ENCODE measurements around the gene SLC15A4. TPM values are rescaled to one million over a fixed set of nuclear protein-coding genes. Genes with fewer than 3 reads are reported as not detected.
"Not testable (repeated sequence)": the region's sequence is repeated elsewhere in the genome, so short reads cannot be mapped to it uniquely, and the experiment has no call there.

Gene SLC15A4
- total RNA-seq, 1 donor from 2014 or later: 34.0 TPM

DNA sequence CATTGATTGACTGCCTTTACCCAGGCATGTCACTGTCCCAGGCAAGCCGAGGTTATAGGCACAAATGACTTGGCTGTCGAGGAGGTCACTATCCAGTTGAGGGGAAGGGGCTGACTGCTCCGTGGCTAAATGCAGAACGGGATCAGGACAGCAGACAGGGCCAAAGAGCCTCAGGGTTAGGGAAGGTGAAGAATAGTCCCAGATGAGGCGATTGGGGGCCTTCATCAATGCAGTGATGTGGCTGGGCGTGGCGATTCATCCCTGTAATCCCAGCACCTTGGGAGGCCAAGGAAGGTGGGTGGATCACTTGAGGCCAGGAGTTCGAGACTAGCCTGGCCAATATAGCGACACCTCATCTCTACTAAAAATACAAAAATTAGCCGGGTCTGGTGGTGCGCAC is 18.8 kb upstream of the SLC15A4 start:
- Mint-ChIP-seq H3K27ac (ENCODE audit: unreplicated experiment) (no peak overlapping the region), H3K9me3 (ENCODE audit: low read depth) (no peaks in the 10 kb centered on the region), H3K4me1 (ENCODE audit: low read depth) (no peaks in the 10 kb centered on the region), H3K36me3 (ENCODE audit: low read depth) (no peaks in the 10 kb centered on the region), H3K4me3 (ENCODE audit: unreplicated experiment) (no peak overlapping the region), H3K27me3 (ENCODE audit: low read depth) (peaks cover 4% of the 10 kb centered on the region)
- TF ChIP-seq, protein P1, sequence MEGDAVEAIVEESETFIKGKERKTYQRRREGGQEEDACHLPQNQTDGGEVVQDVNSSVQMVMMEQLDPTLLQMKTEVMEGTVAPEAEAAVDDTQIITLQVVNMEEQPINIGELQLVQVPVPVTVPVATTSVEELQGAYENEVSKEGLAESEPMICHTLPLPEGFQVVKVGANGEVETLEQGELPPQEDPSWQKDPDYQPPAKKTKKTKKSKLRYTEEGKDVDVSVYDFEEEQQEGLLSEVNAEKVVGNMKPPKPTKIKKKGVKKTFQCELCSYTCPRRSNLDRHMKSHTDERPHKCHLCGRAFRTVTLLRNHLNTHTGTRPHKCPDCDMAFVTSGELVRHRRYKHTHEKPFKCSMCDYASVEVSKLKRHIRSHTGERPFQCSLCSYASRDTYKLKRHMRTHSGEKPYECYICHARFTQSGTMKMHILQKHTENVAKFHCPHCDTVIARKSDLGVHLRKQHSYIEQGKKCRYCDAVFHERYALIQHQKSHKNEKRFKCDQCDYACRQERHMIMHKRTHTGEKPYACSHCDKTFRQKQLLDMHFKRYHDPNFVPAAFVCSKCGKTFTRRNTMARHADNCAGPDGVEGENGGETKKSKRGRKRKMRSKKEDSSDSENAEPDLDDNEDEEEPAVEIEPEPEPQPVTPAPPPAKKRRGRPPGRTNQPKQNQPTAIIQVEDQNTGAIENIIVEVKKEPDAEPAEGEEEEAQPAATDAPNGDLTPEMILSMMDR (IDR thresholded peaks at IDR 0.05): no peak
- peak; percentile 38 for DNase-seq (ENCODE audit: low spot score)

DNA sequence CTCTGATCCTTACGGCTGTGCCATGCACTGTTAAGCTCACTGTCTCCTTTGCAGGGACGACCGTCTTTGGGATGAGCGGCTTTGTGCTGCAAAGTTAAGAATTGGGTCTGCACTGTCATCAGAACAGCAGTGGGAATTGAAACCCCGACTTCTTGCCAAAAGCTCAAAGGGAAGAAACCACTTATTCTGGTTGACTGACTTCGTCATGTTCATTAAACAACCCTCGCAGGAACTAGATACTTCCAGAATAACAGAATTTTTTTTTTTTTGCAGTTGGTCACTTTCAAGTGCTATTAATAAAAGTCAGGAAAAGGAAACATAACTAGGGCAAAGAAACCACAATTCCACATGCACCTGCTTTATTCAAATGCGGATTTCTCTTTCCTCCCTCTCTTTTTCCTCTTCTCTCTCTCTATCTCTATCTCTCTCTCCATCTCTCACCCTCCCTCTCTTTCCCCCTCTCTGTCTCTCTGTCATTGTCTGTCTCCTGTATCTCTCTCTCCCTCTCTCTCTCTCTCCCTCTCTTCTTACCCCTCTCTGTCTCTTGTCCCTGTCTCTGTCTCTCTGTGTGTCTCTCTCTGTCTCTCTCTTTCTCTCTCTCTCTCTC is 17.2 kb upstream of the SLC15A4 start:
- TF ChIP-seq, protein P1 (IDR thresholded peaks at IDR 0.05): no peak
- Mint-ChIP-seq H3K9me3 (ENCODE audit: low read depth) (no peaks in the 10 kb centered on the region), H3K36me3 (ENCODE audit: low read depth) (no peaks in the 10 kb centered on the region), H3K4me3 (ENCODE audit: unreplicated experiment) (no peak overlapping the region), H3K27ac (ENCODE audit: unreplicated experiment) (no peak overlapping the region), H3K4me1 (ENCODE audit: low read depth) (no peaks in the 10 kb centered on the region), H3K27me3 (ENCODE audit: low read depth) (peaks cover 4% of the 10 kb centered on the region)
- peak; percentile 8 for DNase-seq (ENCODE audit: low spot score)

DNA sequence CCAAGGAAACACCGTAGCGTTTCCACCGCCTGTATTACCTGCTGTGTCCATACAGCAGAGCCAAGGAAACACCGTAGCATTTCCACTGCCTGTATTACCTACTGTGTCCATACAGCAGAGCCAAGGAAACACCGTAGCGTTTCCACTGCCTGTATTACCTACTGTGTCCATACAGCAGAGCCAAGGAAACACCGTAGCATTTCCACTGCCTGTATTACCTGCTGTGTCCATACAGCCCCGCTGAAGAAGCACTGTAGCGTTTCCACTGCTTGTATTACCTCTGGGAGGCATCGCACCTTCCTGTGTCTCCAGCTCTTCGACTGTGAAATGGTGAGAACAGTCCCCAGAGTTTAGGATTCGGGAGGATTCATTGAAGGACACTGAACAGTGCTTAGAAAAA is 16.1 kb upstream of the SLC15A4 start:
- not testable (repeated sequence) for H3K27me3 Mint-ChIP-seq (ENCODE audit: low read depth); H3K9me3 Mint-ChIP-seq (ENCODE audit: low read depth); H3K27ac Mint-ChIP-seq (ENCODE audit: unreplicated experiment); H3K4me1 Mint-ChIP-seq (ENCODE audit: low read depth); H3K36me3 Mint-ChIP-seq (ENCODE audit: low read depth); H3K4me3 Mint-ChIP-seq (ENCODE audit: unreplicated experiment)
- peak; percentile 8 for DNase-seq (ENCODE audit: low spot score)

DNA sequence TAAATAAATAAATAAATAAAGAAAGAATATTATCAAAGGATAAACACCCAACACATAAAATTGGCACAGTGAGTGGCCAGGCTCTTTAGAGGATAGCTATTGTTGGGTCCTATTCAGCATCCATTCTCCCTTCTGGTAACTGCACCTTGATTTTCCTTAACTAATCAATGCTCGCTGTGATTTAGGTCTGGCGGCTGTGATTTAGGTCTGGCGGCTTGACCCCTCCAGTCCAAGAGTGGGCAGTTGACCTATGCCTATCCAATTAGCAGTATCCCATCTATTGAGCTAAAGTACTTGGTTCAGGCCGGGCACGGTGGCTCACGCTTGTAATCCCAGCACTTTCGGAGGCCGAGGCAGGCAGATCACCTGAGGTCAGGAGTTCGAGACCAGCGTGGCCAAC is 9.7 kb upstream of the SLC15A4 start:
- Mint-ChIP-seq H3K9me3 (ENCODE audit: low read depth) (peaks cover 5% of the 10 kb centered on the region), H3K27me3 (ENCODE audit: low read depth) (no peaks in the 10 kb centered on the region), H3K4me3 (ENCODE audit: unreplicated experiment) (no peak overlapping the region), H3K4me1 (ENCODE audit: low read depth) (no peaks in the 10 kb centered on the region), H3K36me3 (ENCODE audit: low read depth) (peaks cover 2% of the 10 kb centered on the region), H3K27ac (ENCODE audit: unreplicated experiment) (no peak overlapping the region)
- no peak for DNase-seq (ENCODE audit: low spot score)
- TF ChIP-seq, protein P1 (IDR thresholded peaks at IDR 0.05): no peak

DNA sequence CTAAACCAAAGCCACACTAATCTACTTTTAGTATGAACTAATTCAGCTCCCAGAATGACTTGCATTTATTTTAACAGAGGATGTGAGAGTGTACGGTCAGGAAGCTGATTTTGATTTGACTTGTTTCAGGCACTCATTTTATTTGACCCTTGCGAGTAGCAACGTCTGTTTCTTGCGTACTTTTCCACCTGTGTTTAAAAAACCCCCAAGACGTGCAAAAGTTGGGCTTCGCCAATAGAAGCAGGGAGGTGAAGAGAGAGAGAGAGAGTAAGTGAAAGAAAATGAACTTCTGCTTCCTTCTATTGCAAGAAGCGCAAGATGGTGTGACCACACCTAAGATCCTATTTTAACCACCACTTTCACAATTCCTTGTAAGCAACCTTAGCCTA is 6.7 kb upstream of the SLC15A4 start:
- peaks cover 4% of the 10 kb centered on the region for H3K36me3 Mint-ChIP-seq (ENCODE audit: low read depth)

More for the DNA sequence above, 6.7 kb upstream of the SLC15A4 start:
- Mint-ChIP-seq H3K27ac (ENCODE audit: unreplicated experiment) (no peak overlapping the region), H3K4me3 (ENCODE audit: unreplicated experiment) (no peak overlapping the region), H3K27me3 (ENCODE audit: low read depth) (no peaks in the 10 kb centered on the region), H3K4me1 (ENCODE audit: low read depth) (no peaks in the 10 kb centered on the region), H3K9me3 (ENCODE audit: low read depth) (peaks cover 11% of the 10 kb centered on the region)
- DNase-seq (ENCODE audit: low spot score): no peak
- TF ChIP-seq, protein P1 (IDR thresholded peaks at IDR 0.05): no peak

Data from chondrocyte (in vitro differentiated cells).